ENCODE data around the gene CDH13.
"Not testable (repeated sequence)": the region's sequence is repeated elsewhere in the genome, so short reads cannot be mapped to it uniquely, and the experiment has no call there.

DNA sequence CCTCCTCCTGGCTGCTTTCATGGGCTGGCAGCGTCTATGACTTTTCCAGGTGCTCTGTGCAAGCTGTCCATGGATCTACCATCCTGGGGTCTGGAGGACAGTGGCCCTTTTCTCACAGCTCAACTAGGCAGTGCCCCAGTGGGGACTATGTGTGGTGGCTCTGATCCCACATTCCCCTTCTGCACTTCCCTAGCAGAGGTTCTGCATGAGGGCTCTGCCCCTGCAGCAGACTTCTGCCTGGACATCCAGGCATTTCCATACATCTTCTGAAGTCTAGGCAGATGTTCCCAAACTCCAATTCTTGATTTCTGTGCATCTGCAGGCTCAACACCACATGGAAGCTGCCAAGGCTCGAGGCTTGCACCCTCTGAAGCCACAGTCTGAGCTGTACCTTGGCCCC lies 307.2 kb downstream of the CDH13 start:
- not testable (repeated sequence) for TF ChIP-seq EZH2 (IDR thresholded peaks at IDR 0.05); POLR2AphosphoS5 (IDR thresholded peaks at IDR 0.05; ENCODE audit: borderline replicate concordance, low read depth, low read length); FOXP2 (optimal IDR thresholded peaks at IDR 0.05; ENCODE audit: control extremely low read depth, extremely low read length, insufficient read depth)

Data from SK-N-MC (cell line).